GM19438 (cell line): ENCODE results near the gene MAML3.
"Not testable (repeated sequence)": the region's sequence is repeated elsewhere in the genome, so short reads cannot be mapped to it uniquely, and the experiment has no call there.

Experiments
- ATAC-seq: cut with Tn5 transposase; IDR thresholded peaks from one replicate; pipeline ENCODE4 v1.9.1; 2021; ENCODE audit warnings: low read depth; ENCODE audit not compliant: unreplicated experiment

Gene MAML3

DNA sequence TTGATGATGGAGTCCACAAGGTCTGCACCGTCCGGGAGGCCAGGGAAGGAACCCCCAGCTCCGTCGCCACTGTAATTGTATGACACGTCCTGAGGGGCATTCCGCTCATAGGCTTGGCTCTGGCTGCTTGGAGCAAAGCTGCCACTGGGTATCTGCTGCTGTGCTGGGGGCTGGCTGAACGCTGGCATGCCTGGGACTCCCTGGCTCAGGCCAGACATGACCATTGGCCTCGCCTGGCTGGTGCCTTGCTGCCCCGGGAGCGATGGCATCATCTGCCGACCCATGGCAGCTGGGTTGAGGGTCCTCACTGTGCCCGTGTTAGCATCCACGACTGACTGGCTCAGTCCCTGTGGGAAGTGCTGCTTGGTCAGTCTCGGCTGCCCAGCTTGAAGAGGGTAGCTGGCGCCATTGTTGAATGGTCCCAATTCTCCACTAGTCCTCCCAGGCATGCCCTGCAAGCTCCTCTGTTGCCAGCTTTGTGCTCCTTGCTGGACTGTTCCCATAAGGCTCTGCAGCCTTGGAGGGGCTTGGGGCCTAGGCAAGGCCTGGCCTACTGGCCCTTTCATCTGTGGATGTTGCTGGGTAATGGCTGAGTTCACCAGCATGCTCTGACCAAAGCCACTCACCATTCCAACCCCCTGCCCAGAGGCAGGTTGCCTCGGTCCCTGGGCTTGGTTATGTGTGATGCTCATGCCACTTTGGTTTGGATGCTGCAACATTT lies 434.4 kb downstream of the MAML3 start:
- ATAC-seq = no peak

DNA sequence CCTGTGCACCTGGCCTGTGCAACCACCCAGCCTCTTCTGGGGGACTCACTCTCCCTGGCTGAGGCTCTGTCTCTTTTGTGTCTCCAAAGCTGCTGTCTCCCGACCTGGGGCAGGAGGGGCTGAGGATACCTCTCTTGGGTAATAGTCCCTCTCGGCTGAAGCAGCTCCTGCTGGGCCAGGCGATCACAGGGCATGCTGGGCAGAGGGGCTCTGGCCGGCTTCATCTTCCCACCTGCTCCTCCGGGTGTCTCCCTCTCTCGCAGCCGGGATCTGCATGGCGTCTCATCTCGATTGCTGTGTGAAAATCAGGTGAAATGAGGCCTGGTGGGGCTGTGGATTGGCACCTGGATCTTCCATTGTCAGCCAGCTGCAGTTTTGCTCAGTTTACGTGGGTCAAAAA lies 435.2 kb downstream of the MAML3 start:
- ATAC-seq = no peak

DNA sequence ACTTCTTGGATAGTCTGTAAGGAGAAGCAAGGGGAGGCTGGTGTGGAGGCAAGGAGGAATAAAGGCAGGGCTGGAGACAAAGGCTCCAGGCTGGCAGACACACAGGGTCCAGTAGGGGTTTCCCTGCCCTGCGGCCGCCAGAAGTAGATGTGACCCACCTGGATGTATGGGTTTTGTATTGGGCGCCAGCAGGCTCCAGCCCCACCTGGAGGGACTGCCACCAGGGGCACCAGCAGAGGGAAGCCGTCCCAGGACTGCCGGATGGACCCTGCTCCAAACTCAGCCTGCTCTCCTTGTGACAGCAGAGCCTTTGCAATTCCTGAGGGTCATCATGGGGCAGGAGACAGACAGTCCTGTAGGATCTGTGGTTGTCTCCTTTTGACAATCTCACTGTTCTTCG lies 435.6 kb downstream of the MAML3 start:
- ATAC-seq = no peak

DNA sequence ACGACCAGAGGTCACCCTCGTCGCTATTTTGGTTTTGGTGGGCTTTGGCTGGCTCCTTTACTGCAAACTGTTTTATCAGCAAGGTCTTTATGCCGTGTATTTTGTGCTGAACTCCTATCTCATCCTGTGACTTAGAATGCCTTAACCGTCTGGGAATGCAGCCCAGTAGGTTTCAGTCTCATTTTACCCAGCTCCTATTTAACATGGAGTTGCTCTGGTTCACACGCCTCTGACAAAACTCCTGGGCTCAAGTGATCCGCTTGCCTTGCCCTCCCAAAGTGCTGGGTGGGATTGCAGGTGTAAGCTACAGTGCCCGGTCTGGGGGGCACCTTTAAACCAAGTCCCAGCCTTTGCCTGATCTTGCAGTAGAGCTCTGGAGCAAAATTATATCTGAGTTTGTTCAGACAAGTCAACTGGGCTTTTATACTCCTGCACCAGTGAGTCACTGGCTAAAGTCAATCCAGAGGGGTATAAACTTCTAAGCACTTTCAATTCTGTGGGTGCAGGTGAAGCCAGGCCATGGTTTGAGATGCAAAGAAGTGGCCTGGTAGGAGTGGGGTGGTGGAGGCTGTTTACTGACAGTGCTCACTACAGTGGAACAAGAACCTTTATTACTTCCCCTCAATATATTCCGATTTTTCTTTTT lies 438.1 kb downstream of the MAML3 start:
- no peak for ATAC-seq

DNA sequence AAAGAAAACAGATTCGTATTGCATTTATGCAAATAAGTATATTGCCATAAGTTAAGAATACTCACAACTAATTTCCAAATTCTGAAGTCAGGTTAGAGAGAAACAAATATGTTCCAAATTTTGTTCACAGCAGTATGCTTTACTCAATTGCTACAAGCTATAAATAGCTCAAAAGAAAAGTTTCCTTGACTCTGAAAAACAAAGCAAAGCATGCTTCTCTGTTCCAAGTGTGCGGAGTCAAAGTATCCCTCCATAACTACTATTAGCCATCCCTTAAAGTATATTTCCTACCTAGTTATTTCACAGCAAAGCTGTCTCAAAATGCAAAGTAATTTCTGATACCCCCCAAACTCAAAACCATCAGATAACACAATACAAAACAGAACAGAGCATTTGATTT lies 441.1 kb downstream of the MAML3 start:
- ATAC-seq = no peak

DNA sequence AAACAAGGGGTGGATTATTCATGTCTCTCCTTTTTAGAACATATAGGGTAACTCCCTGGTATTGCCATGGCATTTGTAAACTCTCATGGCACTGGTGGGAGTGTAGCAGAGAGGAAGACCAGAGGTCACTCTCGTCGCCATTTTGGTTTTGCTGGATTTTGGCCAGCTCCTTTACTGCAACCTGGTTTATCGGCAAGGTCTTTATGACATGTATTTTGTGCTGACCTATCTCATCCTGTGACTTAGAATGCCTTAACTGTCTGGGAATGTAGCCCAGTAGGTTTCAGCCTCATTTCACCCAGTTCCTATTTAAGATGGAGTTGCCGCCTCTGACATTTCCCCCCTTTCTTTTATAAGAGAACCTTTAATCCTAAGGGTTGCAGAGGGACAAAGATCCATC lies 442.5 kb downstream of the MAML3 start:
- no peak for ATAC-seq

DNA sequence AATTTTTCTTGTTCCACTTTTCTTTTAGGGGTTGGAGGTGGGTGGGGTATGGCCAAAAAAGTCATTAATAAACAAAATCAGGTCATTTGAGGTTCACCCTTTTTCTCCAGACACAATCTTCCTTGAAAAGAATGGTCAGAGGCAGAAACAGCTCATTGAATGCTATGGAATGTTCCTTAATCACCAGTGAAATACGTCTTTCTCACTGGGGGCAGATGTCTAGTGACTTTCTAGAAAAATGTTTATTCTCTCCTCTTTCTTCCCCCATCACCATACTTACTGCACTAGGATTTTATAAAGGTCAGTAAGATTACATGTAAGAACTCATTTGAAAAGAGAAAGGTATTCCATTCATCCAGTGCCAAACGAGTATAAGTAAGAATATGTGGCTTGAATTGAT lies 443.9 kb downstream of the MAML3 start:
- ATAC-seq = no peak

DNA sequence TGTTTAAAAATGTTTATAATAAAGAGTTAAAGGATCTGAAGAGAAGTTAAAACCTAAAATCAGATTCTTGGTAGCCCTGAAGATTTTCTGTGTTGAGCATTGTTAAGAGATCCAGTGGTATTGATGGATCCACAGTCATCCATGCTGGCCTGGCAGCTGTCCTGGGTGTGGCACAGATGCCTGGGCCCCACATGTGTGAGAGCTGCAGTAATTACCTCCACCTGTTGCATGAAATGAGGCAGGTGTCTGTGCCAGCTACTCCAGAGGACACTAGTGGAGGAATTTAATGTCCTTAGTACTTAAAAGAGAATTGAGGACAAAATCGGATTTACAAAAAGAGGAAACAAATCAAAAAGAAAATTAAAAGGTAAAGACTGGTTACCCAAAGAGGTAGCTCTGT lies 444.3 kb downstream of the MAML3 start:
- ATAC-seq = no peak

DNA sequence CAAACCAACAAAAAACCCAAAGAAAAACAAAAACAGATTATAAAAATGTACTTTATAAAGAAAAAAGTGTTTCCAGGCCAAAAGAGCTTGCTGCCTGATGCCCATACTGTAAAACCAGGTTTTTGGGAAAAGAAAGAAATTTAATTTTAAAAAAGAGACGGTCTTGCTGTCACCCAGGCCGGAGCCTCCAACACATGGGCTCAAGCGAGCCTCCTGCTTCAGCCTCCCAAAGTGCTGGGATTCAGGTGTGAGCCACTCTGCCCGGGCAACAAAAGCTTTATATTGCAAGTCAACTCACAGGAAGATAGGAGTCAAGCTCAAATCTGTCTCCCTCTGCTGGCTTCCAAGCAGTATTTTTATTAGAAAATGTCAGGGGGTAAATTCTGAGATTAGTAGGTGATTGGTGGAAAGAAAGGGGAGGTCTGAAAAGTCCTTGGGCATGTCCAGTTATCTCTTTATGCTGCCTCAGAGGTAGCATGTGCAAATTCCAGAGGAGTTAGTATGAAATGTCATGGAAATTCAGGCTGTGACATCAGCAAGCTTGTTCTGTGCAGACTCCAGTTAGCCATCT lies 449.0 kb downstream of the MAML3 start:
- ATAC-seq = no peak

DNA sequence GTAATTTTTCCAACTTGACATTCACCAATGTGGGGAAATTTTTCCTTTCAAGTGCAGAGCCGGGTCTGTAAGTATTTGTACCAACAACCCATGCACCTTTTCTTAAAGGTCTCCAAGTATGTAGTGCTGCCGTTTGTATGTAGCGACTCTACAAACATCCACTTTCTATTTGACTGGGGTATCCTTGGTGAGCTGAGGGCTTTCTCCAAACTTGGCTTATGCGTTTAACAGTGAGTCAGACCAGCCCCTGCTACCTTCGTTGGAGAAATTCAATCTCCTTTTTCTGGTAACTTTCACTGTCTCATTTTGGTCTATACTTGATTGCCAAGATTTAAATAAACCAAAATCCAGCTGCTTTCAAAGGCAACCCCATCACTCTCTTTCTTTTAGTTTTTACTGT lies 453.4 kb downstream of the MAML3 start:
- no peak for ATAC-seq

DNA sequence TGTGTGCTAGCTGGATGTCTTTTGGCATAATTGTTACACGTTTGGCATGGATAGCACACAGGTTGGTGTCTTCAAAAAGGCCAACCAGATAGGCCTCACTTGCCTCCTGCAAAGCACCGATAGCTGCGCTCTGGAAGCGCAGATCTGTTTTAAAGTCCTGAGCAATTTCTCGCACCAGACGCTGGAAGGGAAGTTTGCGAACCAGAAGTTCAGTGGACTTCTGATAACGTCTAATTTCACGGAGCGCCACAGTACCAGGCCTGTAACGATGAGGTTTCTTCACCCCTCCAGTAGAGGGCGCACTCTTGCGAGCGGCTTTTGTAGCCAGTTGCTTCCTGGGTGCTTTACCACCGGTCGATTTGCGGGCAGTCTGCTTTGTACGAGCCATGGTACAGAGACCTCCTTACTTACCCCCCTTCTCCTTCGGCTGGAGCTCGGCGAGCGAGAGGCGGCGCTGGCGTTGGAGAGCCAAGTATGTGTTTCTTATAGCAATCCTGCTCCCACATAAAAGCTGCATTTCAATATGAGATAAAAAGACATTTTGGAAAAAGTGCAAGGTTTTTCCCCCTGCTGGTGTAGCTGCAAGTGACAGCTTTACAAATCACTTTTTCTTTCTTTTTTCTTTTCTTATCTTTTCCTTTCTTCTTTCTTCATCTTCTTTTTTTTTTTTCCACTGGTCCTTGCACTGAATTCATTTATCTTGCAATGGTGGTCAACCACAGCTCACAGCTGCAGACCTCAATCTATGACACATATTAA lies 455.6 kb downstream of the MAML3 start:
- ATAC-seq = not testable (repeated sequence)

DNA sequence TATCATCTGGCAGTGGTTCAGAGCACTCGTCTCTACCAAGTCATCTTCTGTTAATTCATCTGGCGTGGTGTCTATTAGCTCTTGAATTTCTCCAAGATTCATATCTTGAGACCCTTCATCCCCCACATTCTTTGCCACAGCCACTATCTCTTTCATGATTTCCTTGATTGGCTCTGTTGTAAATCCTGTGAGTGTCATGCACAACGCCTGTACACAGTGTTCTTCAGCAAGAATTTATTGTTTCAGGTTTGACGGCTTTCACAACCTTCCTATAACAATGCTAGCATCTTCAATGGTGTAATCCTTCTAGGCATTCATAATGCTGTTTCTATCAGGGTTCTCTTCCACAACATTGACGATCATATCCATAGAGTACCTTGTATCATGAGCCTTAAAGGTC lies 457.5 kb downstream of the MAML3 start:
- no peak for ATAC-seq

DNA sequence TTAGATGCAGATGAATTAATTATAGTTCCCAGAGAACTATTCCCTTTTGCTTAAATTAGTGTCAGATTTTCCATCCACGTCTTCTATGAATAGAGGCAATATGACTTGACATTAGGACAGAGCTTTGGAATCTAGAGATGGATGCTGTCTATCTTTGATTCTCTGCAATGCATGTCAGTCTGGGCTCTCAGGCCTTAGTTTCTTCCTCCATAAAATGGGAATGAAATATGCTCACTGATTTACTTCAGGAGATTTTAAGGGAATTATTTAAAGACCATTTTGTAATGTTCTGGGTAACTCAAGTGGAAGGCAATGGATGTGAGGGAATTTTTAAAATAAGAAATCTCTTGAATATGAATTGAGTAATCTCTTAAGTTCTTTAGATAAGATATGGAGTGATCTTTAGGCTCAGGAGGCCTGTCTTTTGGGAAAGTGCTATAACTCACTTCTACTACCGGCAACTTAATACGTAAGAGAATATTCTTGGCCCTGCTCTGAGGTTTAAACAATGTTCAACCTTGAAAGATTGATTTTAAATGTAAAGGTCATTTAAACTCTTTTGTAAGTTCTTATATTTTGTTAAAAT lies 459.4 kb downstream of the MAML3 start:
- no peak for ATAC-seq

DNA sequence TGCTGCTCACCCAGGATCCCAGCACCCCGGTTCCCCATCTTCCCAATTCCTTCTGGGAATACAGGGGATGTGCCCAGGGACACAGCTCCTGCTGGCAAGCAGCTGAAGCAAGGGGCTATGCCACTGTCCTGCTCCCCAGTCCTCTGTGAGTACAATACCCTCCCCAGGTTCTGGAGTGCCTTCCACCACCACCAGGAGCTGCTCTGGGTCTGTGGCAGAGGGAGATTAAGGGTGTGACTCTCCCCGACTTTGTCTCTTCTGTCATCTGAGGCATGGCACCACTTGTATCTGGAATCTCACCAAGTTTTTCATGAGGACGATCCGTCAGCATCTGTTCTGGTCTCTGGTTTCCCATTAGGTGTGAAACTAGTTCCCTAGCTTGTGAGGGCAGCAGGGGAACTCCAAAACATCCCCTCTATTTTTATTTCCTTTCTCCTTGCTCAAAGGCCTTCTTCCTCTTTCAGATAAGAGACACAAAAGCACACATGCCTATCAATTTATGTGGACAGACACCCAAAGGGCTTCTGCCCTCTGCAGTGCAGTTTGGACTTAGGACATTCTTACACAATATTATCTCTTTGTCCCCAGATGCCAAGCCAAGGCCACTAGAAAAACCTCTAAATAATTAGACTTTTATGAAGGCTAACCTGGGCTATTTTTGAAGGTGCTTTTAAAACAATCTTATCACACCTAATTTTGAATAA lies 461.5 kb downstream of the MAML3 start:
- ATAC-seq = no peak

DNA sequence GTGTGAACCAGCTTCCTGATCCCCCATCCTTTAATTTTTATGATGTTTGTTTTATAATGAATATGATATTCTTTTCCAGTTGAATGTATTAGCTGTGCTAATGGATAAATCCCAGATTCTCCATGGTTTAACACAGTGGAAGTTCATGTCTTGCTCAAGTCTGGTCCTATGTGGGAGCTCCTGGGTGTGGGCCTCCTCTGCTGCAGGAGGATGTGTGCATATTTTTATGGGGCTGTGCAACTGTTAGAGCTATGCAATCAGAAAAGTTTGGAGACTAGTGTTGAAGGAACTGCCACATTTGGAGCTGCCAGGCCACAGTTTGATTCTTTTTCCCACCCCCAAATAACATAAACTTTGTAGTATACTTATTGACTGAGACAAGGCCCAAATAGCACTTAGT lies 463.6 kb downstream of the MAML3 start:
- ATAC-seq = no peak

DNA sequence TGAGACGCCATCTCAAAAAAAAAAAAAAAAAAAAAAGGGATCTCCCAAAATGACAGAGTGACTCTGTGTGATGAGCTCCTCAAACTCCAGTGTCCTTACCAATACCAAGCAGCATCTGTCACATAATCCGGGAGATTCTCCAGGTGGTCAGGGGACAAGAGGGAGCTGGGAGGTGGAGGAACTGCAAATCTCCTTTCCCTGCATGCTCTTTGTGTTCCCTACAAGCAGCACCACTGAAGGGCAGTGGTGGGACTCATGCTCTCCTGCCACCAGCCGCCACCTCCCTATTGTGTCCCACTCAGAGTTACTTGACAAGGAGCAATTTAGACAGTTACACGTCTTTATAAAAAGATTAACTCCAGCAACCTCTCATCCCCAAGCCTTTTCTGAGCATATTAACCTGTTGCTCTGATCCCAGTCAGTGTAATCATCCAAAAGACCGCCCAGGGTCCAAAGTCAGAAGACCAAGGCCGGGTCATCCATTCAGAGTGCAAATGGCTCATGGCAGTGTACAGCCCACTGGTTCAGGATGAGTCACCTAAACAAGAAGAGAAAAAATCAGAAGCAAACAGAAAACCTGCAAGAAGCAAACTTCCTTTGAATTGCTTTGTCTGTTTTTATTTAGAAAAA lies 464.8 kb downstream of the MAML3 start:
- ATAC-seq = no peak

DNA sequence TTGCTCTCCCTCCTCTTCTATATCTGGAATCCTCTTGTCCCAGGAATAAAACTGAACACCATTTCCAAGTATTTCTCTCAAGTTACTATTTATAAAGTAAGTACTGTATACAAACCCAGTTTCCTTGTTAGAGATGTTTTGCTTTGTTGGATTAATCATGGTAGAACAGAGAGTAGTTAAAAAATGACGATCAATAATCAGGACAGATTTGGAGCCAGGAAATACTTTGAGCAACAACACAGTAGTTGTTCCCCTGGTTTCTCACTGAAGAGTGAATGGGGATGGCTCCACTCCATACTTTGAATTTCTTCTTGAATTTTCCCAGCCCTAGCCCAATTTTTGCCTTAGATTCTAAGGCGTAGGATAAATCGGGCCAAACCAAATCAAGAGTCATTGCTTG lies 467.0 kb downstream of the MAML3 start:
- ATAC-seq = no peak

DNA sequence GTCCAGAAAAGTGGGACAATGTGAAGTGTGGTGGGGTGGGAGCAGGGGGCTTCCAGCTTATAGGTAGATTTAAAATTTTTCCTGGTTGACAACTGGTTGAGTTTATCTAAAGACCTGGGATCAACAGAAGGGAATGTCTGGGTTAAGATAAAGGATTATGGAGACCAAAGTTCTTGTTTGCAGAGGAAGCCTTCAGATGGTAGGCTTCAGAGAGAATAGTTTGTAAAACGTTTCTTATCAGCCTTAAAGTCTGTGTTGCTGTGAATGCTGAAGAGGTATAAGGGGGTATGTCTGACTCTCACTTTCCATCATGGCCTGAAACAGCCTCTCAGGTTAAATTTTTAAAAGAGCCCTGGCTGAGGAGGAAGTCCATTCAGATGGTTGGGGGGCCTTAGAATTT lies 467.9 kb downstream of the MAML3 start:
- no peak for ATAC-seq

DNA sequence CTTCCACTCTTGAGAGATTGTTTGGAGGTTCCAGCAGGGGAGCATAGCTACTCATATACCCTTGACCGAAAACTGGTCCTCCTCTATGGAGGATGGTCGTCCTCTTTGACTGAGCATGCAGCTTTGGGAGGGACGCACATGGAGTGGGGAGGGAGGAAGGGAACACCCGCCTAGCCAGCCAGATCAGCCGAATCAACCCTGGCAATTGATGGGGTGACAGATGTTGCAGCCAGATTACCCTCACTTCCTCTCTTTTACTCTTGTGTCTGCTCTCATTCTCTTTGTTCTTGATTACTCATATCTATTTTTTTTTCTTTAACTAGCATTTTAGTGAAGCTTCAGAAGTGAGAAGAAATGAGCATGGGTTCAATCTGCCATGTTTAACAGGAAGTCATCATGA lies 468.8 kb downstream of the MAML3 start:
- ATAC-seq = no peak

DNA sequence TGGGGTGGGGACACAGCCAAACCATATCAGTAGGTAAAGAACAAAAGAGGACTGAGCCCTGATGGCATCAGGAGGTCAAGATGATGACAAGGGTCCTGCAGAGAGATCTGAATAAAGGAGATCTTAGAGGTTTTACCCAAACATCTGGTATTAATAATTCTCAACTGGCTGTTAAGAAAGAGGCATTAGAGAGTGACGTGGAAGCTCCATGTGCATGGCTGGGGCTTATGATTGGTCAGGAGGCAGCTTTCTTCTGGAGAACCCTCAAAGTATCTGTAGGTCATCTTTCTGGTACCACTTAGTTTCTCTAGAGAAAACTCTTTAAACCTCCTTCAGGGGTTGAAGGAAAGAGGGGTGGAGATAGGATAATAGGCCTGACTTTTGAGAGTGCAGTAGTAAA lies 469.6 kb downstream of the MAML3 start:
- ATAC-seq = no peak
